ENCODE measurements around the gene MYO6. TPM values are rescaled to one million over a fixed set of nuclear protein-coding genes. Genes with fewer than 3 reads are reported as not detected.

Gene MYO6
- total RNA-seq, 1 donor, result 15.1 TPM

GRCh38 chr6:75786152-75786551 is 37.1 kb downstream of the MYO6 start:
- TF ChIP-seq CTCF (IDR thresholded peaks at IDR 0.05; ENCODE audit: insufficient read depth, low read depth, low read length), result no peak
- no peak overlapping the region for H3K4me3 ChIP-seq (ENCODE audit: low read depth, low read length)
- no peak for DNase-seq (ENCODE audit: low read depth)

DNA sequence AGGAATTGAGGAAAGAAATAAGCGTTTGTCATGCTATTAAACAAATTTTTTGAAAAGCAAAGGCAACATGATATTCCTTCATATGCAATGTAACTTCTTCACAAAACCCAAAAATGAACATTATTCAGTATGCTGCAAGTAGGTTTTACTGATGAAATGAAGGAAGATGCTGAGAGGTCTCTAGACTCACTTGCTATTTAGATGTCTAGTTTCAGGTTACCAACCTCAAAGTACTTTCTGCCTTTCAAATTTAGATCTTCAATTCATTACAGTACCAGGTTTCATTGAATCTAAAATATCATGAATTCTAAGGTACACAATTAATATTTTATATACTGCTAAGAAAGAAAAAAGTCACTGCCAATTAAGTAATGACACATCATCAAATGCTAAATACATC is 39.9 kb downstream of the MYO6 start:
- DNase-seq (ENCODE audit: low read depth), result no peak
- H3K4me3 ChIP-seq (ENCODE audit: low read depth, low read length), result no peak overlapping the region
- no peak for TF ChIP-seq CTCF (IDR thresholded peaks at IDR 0.05; ENCODE audit: insufficient read depth, low read depth, low read length)

DNA sequence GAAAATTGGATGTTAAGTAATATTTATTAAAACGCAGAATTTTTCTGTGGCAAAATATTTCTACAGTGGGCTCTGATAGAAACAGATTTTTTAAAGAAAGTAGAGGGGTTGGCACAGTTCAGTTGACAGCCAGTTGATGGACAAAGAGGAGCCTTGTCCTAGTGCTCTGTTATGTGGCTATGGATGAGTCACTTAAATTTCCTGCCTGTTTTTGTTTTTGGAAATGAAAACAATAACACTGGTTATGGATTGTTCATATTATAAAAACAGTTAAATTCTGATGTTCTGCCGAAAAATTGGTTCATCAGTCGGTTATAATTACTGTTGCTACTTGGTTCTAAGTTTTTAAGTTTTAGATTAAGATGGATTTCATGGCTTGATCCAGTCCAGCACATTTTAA is 42.8 kb downstream of the MYO6 start:
- peak; percentile 14 for DNase-seq (ENCODE audit: low read depth)
- TF ChIP-seq CTCF (IDR thresholded peaks at IDR 0.05; ENCODE audit: insufficient read depth, low read depth, low read length), result no peak
- no peak overlapping the region for H3K4me3 ChIP-seq (ENCODE audit: low read depth, low read length)

GRCh38 chr6:75794351-75794846 is 45.4 kb downstream of the MYO6 start:
- no peak for TF ChIP-seq CTCF (IDR thresholded peaks at IDR 0.05; ENCODE audit: insufficient read depth, low read depth, low read length)
- no peak for DNase-seq (ENCODE audit: low read depth)
- H3K4me3 ChIP-seq (ENCODE audit: low read depth, low read length), result no peak overlapping the region

DNA sequence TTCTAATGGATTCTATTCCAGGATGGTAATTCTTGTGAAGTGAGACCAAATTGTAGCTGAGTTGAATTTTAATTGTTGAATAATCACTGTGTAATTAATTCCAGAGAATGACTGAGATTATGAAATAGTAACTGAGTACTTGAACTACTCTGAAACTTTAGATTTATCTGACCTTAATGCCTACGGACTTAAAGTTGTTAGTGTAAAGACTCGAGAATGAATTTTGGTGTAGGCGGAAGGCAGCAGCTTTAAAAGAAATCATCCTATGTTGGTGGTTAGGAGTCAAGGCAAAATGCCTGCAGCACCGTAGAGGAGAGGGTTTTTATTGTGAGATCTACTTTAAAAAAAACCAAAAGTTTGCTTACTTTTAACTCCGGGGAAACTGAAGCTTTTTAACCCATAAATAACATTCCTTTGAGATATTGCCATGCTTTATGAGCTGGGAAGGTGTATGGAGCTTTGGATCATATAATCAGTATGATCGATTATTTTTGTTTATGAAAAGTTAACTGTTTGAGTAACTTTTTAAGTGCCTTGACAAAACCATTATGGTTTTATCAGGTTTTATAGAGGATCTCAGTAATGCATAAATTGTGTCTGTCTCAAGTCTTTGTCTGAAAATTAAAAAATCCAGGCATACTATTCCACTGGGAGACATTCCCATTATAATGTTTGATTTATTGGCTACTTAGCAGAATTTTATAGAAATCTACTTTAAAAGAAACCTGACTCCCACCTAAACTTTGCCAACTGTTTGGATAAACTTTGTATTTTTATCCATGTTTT is 46.1 kb downstream of the MYO6 start:
- DNase-seq (ENCODE audit: low read depth), result peak; percentile 15
- no peak for TF ChIP-seq CTCF (IDR thresholded peaks at IDR 0.05; ENCODE audit: insufficient read depth, low read depth, low read length)
- H3K4me3 ChIP-seq (ENCODE audit: low read depth, low read length), result no peak overlapping the region

GRCh38 chr6:75796723-75797122 is 47.7 kb downstream of the MYO6 start:
- no peak for TF ChIP-seq CTCF (IDR thresholded peaks at IDR 0.05; ENCODE audit: insufficient read depth, low read depth, low read length)
- H3K4me3 ChIP-seq (ENCODE audit: low read depth, low read length), result no peak overlapping the region
- DNase-seq (ENCODE audit: low read depth), result no peak

All from fibroblast of villous mesenchyme (primary cell).